Testis (tissue), 2 donors: ENCODE measurements around the gene SERPINB11.

Experiments
- POLR2A ChIP-seq: fragments of 450-650 bp; IDR thresholded peaks from one replicate; pipeline ENCODE4 v1.6.1; 2017; ENCODE audit warnings: antibody characterized with exemption, mild to moderate bottlenecking, moderate library complexity
- TF ChIP-seq, protein P1 (sequence below), 3 experiments: fragments of 450-650 bp in 2 of 3; fragments of 200-600 bp in 1 of 3; sonication (generic) in 1 of 3; IDR thresholded peaks; one replicate each; pipeline ENCODE4 v1.5.1; 2016 to 2019; ENCODE audit warnings: antibody characterized with exemption in 3 of 3, mild to moderate bottlenecking in 2 of 3, moderate library complexity in 1 of 3

DNA sequence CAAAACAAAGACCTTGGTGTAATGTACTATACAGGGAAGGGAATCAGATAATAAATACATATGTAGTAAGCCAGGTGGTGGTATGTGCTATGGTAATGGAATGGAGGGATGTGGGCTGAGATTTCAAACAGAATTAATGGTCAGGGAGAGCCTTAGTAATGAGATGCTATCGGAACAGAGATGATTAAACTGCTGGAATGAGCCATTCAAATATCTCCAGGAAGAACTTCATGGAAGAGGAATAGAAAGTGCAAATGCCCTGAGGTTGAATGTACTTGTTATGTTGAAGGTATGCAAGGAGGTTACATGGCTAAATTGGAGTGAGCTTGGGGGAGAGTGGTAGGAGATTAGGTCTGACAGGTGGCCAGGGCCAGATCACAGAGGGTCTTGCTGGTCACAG is 5.1 kb downstream of the SERPINB11 start:
- TF ChIP-seq, protein P1, sequence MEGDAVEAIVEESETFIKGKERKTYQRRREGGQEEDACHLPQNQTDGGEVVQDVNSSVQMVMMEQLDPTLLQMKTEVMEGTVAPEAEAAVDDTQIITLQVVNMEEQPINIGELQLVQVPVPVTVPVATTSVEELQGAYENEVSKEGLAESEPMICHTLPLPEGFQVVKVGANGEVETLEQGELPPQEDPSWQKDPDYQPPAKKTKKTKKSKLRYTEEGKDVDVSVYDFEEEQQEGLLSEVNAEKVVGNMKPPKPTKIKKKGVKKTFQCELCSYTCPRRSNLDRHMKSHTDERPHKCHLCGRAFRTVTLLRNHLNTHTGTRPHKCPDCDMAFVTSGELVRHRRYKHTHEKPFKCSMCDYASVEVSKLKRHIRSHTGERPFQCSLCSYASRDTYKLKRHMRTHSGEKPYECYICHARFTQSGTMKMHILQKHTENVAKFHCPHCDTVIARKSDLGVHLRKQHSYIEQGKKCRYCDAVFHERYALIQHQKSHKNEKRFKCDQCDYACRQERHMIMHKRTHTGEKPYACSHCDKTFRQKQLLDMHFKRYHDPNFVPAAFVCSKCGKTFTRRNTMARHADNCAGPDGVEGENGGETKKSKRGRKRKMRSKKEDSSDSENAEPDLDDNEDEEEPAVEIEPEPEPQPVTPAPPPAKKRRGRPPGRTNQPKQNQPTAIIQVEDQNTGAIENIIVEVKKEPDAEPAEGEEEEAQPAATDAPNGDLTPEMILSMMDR (IDR thresholded peaks at IDR 0.05) = no peak
- no peak for TF ChIP-seq POLR2A
